Fibroblast of lung (primary cell): Measurements from ENCODE around the gene CD109.

Experiments used
- EZH2 ChIP-seq: IDR thresholded peaks from 2 replicates; pipeline ENCODE4 v1.5.1; 2012; ENCODE audit warnings: low read length, control low read depth, mild to moderate bottlenecking; ENCODE audit errors: missing control alignments
- TF ChIP-seq, protein P1 (sequence below), 2 donors: IDR thresholded peaks in 1 of 2; conservative IDR thresholded peaks in 1 of 2; 1 replicate in 1 of 2; 2 replicates in 1 of 2; pipeline ENCODE4 v1.5.1; 2011 to 2012; ENCODE audit warnings: low read length in 2 of 2, control low read depth in 1 of 2, inconsistent platforms in 1 of 2, low read depth in 1 of 2, mild to moderate bottlenecking in 1 of 2

DNA sequence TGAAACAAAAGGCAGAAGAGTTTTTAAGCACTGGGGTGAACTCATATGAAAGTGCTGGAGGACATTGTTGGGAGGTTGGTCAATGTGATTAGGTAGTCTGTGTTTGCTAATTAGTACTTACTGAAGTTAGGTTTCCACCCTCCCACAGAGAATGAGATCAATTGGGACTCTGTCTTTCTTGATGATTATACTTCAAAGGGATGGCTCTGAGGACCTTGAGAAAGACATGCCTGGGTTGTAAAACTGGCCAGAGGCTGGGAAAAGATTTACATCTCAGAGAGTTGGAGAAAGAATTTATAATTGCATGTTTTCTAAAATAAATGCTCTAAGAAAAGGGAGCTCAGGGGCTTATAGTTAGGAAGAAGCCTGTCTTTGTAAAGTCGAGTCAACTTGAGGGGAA lies 74.0 kb downstream of the CD109 start:
- TF ChIP-seq, protein P1, sequence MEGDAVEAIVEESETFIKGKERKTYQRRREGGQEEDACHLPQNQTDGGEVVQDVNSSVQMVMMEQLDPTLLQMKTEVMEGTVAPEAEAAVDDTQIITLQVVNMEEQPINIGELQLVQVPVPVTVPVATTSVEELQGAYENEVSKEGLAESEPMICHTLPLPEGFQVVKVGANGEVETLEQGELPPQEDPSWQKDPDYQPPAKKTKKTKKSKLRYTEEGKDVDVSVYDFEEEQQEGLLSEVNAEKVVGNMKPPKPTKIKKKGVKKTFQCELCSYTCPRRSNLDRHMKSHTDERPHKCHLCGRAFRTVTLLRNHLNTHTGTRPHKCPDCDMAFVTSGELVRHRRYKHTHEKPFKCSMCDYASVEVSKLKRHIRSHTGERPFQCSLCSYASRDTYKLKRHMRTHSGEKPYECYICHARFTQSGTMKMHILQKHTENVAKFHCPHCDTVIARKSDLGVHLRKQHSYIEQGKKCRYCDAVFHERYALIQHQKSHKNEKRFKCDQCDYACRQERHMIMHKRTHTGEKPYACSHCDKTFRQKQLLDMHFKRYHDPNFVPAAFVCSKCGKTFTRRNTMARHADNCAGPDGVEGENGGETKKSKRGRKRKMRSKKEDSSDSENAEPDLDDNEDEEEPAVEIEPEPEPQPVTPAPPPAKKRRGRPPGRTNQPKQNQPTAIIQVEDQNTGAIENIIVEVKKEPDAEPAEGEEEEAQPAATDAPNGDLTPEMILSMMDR (conservative IDR thresholded peaks at IDR 0.05 in 1 of 2, IDR thresholded peaks at IDR 0.05 in 1 of 2; ENCODE audit: low read depth in 1 of 2, low read length in 2 of 2): no peak
- no peak for TF ChIP-seq EZH2
